Measurements from ENCODE around the gene DUSP7. TPM values are rescaled to one million over a fixed set of nuclear protein-coding genes. Genes with fewer than 3 reads are reported as not detected.
"Not testable (repeated sequence)": the region's sequence is repeated elsewhere in the genome, so short reads cannot be mapped to it uniquely, and the experiment has no call there.

Gene DUSP7
- total RNA-seq, 1 experiment from 2014 or later: 12.6 TPM

DNA sequence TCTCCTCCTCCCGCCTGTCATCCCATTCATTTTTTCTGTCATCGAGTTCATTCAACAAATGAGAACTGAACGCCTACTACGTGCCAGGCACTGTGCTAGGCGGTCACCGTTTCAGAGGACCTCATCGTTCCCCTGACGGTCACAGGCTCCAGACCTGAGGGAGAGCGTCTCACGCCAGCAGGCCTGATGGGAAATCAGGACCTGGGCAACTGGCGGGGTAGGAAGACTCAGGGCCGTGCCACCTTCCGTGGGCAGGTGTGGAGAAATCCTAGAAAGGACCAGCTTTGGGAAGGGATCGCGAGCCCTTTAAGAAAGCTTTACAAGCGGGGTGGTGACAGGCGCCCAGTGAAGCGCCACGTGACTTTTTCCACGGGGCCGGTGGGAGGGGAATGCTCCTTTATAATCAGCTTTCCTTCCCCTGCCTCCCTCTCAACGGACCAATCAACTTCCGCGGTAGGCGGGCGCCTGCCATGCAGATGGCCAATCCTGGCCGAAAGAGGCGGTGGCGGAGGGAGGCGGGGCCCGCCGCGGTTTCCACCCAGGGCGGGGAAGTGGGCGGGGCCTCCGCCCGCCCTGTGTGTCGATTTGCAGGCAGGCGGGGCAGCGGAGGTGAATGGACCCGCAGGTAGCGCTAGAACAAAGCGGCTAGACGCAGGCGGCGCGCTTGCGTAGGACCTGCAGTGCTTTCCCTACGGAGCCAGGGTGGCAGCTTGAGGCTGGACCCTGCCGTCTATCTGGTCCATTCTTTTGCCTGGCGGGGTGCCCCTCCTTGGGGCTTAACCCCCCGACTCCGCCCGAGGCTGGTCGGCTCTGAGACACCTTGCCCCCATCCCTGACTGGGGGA, 819 bp upstream of the DUSP7 start:
- in situ Hi-C loops (cut with HindIII; ENCODE audit: low pct_unique_long_range_greater_than_20kb, low sequenced_read_pairs): no loop called here
- DNase-seq (ENCODE audit: low read depth, low spot score): peak; percentile 99

DNA sequence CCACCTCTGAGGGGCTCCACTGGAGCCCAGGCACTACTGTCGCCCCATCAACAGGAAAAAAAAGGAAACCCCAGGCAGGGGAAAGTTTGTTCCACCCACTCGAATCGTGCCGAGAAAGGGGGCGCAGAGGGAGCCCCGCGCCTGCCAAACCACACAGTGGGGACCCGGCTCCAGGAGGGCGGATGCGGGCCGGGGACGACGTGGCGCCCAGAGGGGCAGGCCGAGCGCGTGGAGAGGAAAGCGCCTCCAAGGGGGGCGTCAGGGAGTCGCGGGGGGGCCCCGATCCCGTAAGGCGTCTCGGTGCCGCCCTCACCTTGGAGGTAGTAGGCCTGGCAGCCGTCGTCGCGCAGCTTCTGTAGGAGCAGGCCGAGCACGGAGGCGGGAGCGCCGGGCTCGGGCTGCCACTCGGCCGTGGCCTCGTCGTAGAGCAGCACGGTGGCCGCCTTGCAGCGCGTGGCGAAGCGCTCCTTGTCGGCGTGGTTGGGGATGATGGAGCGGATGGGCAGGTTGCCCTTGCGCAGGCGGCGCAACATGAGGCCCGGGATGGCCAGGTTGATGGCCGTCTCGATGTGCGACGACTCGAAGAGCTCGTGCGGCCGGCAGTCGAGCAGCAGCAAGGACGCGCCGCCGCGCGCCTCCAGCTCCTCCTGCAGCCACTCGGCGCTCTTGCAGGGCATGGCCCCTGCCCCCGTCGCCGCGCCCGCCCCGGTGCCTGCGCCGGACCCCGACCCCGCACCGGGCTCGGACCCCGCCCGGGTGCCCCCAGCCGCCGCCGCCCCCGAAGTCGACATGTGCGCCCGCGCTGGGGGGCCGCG, 627 bp downstream of the DUSP7 start:
- peak; percentile 38 for DNase-seq (ENCODE audit: low read depth, low spot score)
- in situ Hi-C loops (cut with HindIII; ENCODE audit: low pct_unique_long_range_greater_than_20kb, low sequenced_read_pairs): no loop called here

DNA sequence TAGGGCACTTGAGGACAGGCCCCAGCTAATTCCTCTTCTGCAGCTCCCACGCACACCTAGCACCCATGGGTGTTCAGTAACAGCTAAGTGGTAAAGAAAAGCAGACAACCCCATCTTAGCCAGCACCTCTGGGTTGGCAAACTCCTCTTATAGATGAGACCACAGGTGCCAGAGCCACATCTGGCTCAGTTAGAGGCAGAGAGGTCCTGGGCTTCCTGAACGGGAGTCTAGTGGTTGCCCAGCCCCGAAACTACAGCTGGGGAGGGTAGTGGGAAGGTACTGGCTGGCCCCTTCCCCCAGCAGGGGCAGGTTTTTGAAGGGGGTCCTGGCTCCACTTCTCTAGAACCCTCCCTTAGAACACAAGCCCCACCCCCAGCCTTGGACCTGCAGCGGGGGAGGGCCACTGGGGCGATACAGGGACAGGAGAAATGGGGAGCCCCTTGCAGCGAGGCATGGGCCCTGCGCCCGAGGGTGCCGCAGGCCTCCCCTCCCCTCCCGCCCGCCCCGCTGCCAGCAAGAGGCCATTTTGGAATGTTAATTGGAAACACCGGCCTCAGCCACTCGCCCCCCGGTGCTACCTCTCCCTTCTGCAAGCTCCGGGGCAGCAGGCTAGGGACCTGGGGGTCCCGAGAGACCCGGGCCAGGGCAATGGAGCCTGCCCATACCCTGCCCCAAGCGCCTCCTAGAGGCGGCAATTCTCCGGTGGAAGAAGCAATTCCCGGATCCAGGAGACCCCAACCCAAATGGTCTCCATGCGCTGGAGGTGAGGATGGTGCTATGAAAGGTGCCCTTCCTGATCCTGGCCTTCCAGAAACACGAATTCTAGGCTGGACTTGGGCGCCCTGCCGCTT, 1.5 kb downstream of the DUSP7 start:
- DNase-seq (ENCODE audit: low read depth, low spot score): no peak
- in situ Hi-C loops (cut with HindIII; ENCODE audit: low pct_unique_long_range_greater_than_20kb, low sequenced_read_pairs): no loop called here

DNA sequence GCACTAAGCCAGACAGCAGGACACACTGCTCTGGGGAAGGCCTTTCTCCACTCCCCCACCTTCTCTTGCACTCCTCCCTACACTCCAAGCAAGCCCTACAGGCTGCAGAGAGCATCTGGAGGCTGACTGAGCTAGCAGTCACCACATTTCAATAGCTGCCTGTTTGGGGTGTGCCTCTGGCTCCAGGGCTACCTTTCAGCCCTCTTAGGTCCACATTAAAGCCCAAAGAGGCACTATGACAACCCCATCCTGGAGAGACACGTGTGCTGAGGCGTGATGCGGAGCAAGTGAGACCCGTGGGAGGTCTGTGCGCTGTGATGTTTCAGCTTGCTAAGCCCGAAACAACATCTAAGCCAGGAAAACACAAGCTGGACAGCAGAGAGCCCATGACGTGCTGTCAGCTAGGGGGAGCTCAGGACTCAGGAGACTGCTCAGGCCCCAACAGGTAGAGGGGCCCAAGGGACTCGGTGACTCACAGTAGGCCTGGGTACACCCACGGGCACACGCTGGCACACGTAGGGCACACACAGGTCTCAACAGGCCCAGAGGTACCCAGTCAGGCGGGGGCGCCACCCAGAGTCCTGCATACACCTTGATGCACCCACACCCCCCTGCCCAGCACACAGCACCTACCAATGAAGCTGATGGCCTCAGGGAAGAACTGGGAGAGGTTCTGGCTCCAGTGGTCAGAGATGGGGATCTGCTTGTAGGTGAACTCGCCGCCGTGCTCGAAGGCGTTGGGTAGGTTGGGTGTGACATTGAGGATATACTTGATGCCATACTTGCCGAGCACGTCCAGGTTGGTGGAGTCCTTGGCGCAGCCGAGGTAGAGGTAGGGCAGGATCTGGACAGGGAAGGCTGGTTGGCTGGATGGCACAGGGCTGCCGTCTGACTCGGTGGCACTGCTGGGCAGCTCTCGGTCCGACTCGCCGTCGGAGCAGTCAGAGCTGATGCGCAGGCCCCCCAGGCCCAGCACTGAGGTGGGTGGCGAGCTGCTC, 2.8 kb downstream of the DUSP7 start:
- no peak for DNase-seq (ENCODE audit: low read depth, low spot score)
- in situ Hi-C loops (cut with HindIII; ENCODE audit: low pct_unique_long_range_greater_than_20kb, low sequenced_read_pairs): no loop called here

DNA sequence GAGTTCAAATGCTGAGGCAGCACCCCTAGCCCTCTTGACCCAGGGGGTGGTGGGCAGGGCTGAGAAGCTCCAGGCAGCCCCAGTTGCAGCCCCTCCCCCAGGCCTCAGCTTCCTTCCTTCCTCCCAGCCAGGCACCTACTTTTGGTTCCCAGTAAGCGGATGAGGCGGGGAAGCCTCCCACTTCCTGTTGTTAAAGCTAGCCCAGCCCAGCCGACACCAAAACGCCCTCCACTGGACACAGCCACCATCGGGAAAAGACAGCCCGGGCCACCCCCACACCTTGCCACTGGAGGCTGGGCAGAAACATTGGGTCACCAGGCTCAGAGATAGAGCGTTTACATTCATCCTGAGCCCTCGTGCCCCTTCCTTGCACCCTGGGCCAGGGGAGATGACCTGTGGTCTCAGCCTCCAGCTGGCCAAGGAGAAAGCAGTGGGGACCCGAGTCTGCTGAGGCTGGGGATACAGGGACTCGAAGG, 3.5 kb downstream of the DUSP7 start:
- in situ Hi-C loops (cut with HindIII; ENCODE audit: low pct_unique_long_range_greater_than_20kb, low sequenced_read_pairs): no loop called here
- peak; percentile 85 for DNase-seq (ENCODE audit: low read depth, low spot score)

DNA sequence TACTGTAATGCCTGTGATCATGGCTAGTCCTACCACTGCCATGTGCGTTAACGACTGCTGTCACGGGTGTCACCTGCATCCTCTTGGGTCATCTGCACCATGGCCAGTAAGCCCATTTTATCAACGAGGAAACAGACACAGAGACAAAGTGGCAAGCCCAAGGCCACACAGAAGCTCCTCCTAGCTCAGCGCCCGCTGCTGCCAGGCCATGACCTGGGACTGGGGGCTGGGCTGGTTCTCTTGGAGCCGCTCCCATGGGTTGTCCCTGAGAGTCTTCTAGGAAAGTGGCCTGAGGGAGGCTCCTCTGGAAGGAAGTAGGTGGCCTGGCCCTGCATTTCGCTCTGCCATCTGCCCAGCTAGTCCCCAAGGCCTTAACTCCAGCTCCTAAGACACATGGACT, 4.9 kb downstream of the DUSP7 start:
- no peak for DNase-seq (ENCODE audit: low read depth, low spot score)
- in situ Hi-C loops (cut with HindIII; ENCODE audit: low pct_unique_long_range_greater_than_20kb, low sequenced_read_pairs): no loop called here

DNA sequence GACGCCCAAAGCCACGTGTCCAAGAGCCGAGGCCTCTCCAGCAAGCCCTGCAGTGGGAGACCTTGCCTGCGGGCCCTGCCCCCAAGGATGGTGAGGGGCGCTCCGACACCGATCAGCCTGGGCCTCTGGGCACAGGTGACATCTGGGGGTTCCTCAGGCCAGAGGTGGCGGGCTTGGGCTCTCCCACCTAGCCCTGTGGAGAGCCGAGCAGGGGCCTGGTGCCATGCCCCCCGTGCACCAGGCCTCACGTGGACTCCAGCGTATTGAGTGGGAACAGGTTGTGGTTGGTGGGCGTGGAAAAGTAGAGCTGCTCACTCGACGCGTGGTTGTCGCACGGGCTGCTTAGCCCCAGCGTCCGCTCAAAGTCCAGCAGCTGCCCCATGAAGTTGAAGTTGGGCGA, 5.8 kb downstream of the DUSP7 start:
- DNase-seq (ENCODE audit: low read depth, low spot score): no peak
- in situ Hi-C loops (cut with HindIII; ENCODE audit: low pct_unique_long_range_greater_than_20kb, low sequenced_read_pairs): no loop called here

DNA sequence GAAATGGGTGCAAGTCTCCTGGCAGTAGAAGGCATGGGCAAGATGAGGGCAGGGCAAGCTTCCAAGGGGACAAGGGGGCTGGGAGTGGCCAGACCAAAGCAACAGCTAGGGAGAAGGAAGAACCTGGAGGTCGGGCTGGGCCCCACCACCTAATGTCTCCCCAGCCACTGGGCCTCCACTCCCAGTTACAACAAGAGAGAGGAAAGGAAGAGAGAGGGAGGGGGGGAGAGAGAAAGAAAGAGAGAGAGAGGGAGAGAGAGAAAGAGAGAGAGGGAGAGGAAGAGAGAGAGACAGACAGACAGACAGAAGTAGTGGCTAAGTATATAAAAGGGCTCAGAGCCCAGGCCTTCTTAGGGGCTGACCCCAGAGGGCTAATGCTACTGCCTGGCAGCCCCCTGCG, 6.9 kb downstream of the DUSP7 start:
- in situ Hi-C loops (cut with HindIII; ENCODE audit: low pct_unique_long_range_greater_than_20kb, low sequenced_read_pairs): no loop called here
- DNase-seq (ENCODE audit: low read depth, low spot score): no peak

DNA sequence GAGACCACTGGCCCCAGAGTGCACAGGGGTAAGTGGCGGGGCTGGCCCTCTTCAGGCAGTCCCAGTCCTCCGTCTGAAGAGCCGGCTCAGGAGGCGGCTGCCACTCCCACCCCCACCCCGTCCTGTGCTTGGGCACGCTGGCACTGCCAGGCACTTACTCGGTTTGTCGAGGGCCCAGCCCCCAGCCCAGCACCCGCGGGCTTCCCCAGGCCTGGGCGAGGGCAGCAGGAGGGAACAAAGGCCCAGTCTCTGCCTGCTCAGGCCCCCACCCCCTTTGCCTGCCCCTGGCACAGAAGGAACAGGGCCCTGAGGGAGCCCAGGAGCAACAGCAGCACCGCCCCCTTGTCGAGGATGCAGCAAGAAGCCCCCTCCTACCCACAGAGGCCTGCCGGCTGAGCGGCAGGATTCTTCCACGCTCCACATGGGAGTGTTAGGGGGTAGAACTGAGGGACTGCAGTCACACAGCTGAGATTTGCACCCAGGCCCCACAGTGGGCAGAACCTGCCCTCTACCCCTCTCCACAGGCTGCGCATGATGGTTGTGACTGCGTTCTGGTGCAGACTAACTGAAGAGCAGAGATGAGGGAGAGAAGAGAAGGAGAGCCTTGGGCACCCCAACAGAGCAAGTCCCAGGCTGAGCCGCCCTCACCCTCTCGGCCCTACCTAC, 8.9 kb downstream of the DUSP7 start:
- in situ Hi-C loops (cut with HindIII; ENCODE audit: low pct_unique_long_range_greater_than_20kb, low sequenced_read_pairs): no loop called here
- no peak for DNase-seq (ENCODE audit: low read depth, low spot score)

DNA sequence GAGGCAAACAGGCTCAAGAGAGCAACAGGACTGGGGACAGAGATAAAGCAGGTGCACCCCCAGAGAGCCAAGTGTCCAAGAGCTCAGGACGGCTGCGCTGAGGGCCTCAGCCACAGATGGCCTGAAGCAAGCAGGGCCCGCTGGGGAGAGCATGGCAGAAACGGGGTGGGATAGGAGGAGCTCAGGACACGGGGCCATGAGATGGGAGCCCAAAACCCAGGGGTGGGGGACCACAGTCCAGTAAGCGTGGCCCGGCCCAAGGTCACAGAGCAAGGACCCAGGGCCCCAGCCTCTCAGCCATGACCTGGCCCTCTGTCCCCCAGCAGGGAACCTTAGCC, 9.5 kb downstream of the DUSP7 start:
- DNase-seq (ENCODE audit: low read depth, low spot score): no peak
- in situ Hi-C loops (cut with HindIII; ENCODE audit: low pct_unique_long_range_greater_than_20kb, low sequenced_read_pairs): no loop called here

DNA sequence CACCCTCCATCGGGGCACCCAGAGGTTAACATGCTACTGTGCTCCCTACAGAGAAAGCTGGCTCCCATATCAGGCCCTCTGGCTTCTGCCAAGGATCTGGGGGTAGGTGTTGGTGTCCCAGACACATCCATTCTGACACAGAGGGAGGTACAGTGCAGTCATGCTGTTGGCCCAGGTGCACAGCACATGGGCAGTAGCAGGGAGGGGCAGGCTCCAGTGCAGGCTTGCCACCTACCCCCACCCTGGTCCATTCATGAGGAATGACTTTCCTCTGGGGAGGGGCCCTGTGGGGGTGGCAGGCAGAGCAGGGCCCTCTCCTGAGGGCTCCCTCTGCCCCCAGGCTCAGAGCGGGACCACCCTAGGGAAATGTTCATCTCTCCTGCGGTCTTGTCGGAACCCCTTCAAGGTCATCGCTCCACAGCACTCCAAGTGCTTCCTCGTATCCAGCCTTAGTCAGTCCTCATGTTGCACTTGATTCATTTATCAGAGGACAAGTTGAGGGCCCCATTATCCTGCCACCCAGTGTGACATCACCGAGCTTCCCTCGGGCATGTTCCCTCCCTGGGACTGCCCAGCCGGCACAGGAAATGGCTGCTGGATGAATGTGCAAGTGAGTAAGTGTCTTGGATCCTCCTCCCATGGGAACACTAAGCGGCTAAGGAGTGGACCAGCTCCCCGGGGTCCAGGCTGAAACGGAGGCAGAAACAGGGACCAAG, 10.0 kb downstream of the DUSP7 start:
- in situ Hi-C loops (cut with HindIII; ENCODE audit: low pct_unique_long_range_greater_than_20kb, low sequenced_read_pairs): no loop called here
- DNase-seq (ENCODE audit: low read depth, low spot score): peak; percentile 63

DNA sequence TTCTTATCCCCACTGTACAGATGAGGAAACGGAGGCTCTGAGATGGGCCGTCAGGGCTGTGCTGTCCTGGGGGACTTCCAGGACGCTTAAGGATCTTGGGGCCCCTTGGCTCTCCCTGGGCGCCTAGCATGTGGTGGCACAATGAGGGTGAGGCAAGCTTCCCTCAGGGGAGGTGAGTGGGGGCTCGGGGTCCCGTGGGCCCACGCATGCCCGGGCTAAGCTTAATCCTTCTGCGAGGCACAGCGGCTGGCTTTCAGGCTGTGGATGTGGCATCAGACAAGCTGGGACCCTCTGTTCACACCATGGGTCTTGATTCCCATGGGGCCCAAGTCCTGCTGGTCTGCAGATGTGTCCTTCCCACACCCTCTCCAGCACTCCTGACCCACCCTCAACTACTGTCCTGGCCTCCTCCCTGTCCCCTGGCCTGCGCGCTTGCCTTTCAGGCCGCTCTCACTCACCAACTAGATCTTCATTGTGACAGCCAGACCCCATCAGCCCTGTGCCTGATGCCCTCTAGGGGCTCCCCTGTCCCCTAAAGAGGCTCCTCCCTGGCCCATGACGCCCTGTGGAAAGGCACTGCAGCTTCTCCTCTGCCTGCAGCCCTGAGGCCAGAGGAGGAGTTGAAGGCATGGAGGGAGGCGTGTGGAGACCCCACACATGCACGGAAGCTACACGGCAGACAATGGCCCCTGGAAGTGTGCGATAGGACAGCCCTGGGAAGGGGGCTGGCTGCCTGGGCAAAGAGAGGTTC, 11.3 kb downstream of the DUSP7 start:
- no peak for DNase-seq (ENCODE audit: low read depth, low spot score)
- in situ Hi-C loops (cut with HindIII; ENCODE audit: low pct_unique_long_range_greater_than_20kb, low sequenced_read_pairs): no loop called here

DNA sequence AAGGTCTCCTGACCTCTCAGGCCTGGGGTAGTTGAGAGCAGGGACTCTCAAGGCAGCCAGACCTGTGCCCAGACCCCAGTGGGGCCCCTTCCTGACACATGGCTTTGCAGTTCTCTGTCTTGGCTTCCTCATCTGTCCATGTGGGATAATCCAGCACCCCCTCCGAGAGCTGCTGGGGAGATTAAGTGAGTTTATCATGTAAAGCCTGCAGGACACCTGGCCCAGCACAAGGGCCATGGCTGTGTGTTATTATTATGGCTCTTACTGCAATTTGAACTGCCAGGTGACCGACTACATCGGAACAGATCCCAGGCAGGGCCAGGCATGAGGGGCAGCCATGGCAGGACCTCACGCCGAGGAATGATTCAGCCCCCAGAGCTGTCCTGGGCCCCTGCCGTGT, 12.6 kb downstream of the DUSP7 start:
- DNase-seq (ENCODE audit: low read depth, low spot score): no peak
- in situ Hi-C loops (cut with HindIII; ENCODE audit: low pct_unique_long_range_greater_than_20kb, low sequenced_read_pairs): no loop called here

DNA sequence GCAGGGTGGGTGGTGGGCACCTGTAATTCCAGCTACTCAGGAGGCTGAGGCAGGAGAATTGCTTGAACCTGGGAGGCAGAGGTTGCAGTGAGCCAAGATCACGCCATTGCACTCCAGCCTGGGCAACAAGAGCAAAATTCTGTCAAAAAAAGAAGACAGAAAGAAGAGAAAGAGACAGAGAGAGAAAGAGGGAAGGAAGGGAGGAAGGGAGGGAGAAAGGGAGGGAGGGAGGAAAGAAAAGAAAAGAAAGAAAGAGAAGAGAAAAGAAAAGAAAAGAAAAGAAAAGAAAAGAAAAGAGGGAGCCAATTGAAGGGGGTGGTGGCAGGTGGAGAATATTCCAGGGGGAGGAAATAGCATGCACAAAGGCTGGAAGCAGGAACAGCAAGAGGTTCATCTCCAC, 13.3 kb downstream of the DUSP7 start:
- DNase-seq (ENCODE audit: low read depth, low spot score); in situ Hi-C loops (cut with HindIII; ENCODE audit: low pct_unique_long_range_greater_than_20kb, low sequenced_read_pairs): not testable (repeated sequence)

DNA sequence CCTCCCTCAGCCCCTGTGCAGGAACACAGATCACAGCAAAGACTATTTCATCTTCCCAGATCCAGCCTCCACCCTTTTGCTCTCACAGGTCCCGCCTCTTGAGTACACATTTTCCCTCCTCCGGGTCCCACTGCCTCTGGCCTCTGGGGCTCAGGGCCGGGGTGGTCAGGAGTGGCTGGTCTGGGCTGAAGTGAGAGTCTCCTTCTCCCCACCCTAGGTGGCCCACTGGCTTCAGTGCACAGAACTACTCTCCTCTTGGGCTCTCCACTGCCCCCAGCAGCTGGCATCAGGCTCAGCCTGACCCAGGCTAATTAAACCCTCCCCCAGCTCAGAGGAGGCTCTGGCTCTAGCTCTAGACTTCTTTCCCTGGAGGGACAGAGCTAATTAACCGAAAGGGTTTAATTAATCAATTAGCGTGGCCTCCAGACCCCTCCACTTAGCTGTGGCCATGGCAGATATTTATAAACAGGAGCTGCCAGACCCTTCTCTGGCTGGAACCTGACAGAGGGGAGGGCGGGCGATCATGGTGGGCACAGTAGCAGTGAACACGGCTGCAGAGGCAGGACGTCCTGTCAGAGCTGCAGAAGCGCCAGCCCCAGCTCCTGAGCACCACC, 15.1 kb downstream of the DUSP7 start:
- peak; percentile 73 for DNase-seq (ENCODE audit: low read depth, low spot score)
- in situ Hi-C loops (cut with HindIII; ENCODE audit: low pct_unique_long_range_greater_than_20kb, low sequenced_read_pairs): no loop called here

All from SK-MEL-5 (cell line).